Nephron progenitor cell (in vitro differentiated cells): ENCODE results near the gene OR51E2.
"Not testable (repeated sequence)": the region's sequence is repeated elsewhere in the genome, so short reads cannot be mapped to it uniquely, and the experiment has no call there.

Source experiments
- DNase-seq: peaks from one replicate; pipeline ENCODE4 v3.0.0; 2021
- H3K27ac Mint-ChIP-seq: 2 replicates; pipeline ENCODE4 v1.8.0; 2021; ENCODE audit warnings: mild to moderate bottlenecking, moderate library complexity, mixed read lengths
- H3K27me3 Mint-ChIP-seq: 2 replicates; pipeline ENCODE4 v1.8.0; 2021; ENCODE audit warnings: mild to moderate bottlenecking, low read depth, mixed read lengths; ENCODE audit not compliant: poor library complexity
- H3K36me3 Mint-ChIP-seq: 2 replicates; pipeline ENCODE4 v1.8.0; 2021; ENCODE audit warnings: low read depth, mixed read lengths
- H3K4me1 Mint-ChIP-seq: 2 replicates; pipeline ENCODE4 v1.8.0; 2021; ENCODE audit warnings: mixed read lengths
- H3K4me3 Mint-ChIP-seq: 2 replicates; pipeline ENCODE4 v1.8.0; 2021; ENCODE audit warnings: mild to moderate bottlenecking, moderate library complexity, mixed read lengths
- H3K9me3 Mint-ChIP-seq: 2 replicates; pipeline ENCODE4 v1.8.0; 2021; ENCODE audit warnings: mild to moderate bottlenecking, moderate library complexity, mixed read lengths
- CTCF ChIP-seq: fragments of 200-600 bp; sonication (generic); IDR thresholded peaks from 2 replicates; pipeline ENCODE4 v1.5.0; 2021; ENCODE audit warnings: antibody characterized with exemption

OR51E2 gene

GRCh38 chr11:4697585-4697984 is at the start of gene OR51E2:
OR51E2 (minus strand) TSS chr11:4697853; CDS start chr11:4682711, 15,142 bp downstream.
- Mint-ChIP-seq H3K4me3 (no peak within 1 kb of the TSS), H3K27me3 (no peaks in the 10 kb centered on the region), H3K9me3 (peaks cover under 1% of the 10 kb centered on the region), H3K27ac (no peak within 1 kb of the TSS), H3K36me3 (no peaks in the 10 kb centered on the region), H3K4me1 (peaks cover 8% of the 10 kb centered on the region)
- no peak for DNase-seq
- TF ChIP-seq CTCF: no peak

GRCh38 chr11:4740735-4741134 is 43.1 kb upstream of the OR51E2 start:
- no peaks in the 10 kb centered on the region for H3K36me3 Mint-ChIP-seq
- H3K4me3 Mint-ChIP-seq: no peak overlapping the region
- DNase-seq: no peak
- no peak for TF ChIP-seq CTCF
- no peak overlapping the region for H3K27ac Mint-ChIP-seq
- H3K9me3 Mint-ChIP-seq: no peaks in the 10 kb centered on the region
- peaks cover 7% of the 10 kb centered on the region for H3K27me3 Mint-ChIP-seq
- H3K4me1 Mint-ChIP-seq: no peaks in the 10 kb centered on the region

GRCh38 chr11:4727171-4727570 is 29.5 kb upstream of the OR51E2 start:
- Mint-ChIP-seq H3K36me3 (no peaks in the 10 kb centered on the region), H3K9me3 (peaks cover 6% of the 10 kb centered on the region), H3K27me3 (peaks cover 4% of the 10 kb centered on the region), H3K4me3 (no peak overlapping the region), H3K4me1 (no peaks in the 10 kb centered on the region), H3K27ac (no peak overlapping the region)
- no peak for TF ChIP-seq CTCF
- DNase-seq: no peak

GRCh38 chr11:4722616-4723534 is 25.2 kb upstream of the OR51E2 start:
- not testable (repeated sequence) for H3K4me3 Mint-ChIP-seq, DNase-seq, H3K36me3 Mint-ChIP-seq, H3K4me1 Mint-ChIP-seq, H3K27me3 Mint-ChIP-seq, H3K9me3 Mint-ChIP-seq, H3K27ac Mint-ChIP-seq

- peak overlapping the region; percentile 44 for H3K27ac Mint-ChIP-seq
- no peak for TF ChIP-seq CTCF
These were observed 16.6 kb upstream of the OR51E2 start for GRCh38 chr11:4714300-4714699.

GRCh38 chr11:4713241-4713640 is 15.6 kb upstream of the OR51E2 start:
- DNase-seq: no peak
- peaks cover 38% of the 10 kb centered on the region for H3K4me1 Mint-ChIP-seq
- no peaks in the 10 kb centered on the region for H3K9me3 Mint-ChIP-seq
- H3K27me3 Mint-ChIP-seq: no peaks in the 10 kb centered on the region
- H3K4me3 Mint-ChIP-seq: no peak overlapping the region
- no peak for TF ChIP-seq CTCF
- H3K27ac Mint-ChIP-seq: peak overlapping the region; percentile 27
- no peaks in the 10 kb centered on the region for H3K36me3 Mint-ChIP-seq

More at GRCh38 chr11:4714300-4714699, 16.6 kb upstream of the OR51E2 start:
- Mint-ChIP-seq H3K4me3 (no peak overlapping the region), H3K4me1 (peaks cover 42% of the 10 kb centered on the region), H3K27me3 (no peaks in the 10 kb centered on the region), H3K36me3 (no peaks in the 10 kb centered on the region), H3K9me3 (no peaks in the 10 kb centered on the region)
- DNase-seq: no peak
